ENCODE results near the gene MYBBP1A.
A peak's percentile ranks its signal among the peaks of the same experiment; 100 is the strongest.
"Not testable (repeated sequence)": the region's sequence is repeated elsewhere in the genome, so short reads cannot be mapped to it uniquely, and the experiment has no call there.

MYBBP1A gene

DNA sequence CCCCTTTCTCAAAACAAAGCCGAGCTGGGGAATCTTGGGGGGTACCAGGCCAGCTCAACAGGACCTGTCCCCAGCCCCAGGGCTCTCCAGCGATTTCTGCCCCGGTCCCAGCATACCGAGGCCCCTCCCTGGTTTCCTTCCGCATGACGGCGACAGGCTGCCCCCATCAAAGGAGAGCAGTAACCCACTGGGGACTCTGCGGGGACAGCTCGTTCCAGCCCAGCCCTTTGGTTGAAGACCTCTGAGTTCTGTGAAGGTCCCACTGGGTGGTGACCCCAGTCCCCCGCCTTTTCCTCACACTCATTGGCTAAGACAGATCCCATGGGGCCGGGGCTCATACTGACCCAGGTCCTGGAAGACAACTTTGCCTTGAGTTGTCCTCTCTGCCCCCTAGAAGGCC, 33.2 kb upstream of the MYBBP1A start:
- DNase-seq: no peak

DNA sequence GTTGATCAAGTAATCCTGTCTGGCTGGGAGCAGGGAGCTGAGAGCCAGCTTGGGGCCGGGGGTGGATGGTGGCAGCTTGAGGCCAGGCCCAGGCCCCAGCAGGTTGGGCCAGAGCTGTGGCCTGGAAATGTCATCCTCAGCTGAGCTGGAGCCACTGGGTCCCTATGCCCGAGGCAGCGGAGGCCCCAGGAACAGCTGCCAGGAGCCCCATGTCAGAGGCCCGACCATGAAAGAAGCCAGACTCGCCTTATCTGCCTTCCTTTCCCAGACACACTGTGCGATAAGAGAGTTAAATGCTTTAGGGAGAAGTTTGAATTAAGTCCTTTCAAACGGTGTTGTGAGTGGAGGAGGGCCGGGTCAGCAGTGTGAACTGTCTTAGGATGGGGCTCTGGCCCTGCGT, 32.6 kb upstream of the MYBBP1A start:
- no peak for DNase-seq

DNA sequence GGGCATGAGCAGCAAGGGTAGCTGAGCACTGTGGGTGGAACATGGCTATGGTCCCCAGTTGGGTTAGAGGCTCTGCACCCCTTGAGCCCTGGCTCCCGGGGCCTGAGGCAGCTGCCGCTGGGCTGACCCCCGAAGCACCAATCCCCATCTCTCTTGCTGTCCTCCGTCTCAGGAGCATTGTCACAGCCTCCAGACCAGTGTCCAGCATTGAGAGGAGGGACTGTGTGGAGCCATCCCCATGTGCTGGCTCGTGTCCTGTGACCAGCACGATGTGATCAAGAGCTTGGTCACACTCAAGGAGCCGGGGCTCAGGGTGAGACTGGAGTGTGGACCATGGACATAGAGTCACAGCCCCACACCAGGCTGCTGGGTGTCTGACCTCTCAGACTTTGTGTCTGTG, 32.0 kb upstream of the MYBBP1A start:
- no peak for DNase-seq

DNA sequence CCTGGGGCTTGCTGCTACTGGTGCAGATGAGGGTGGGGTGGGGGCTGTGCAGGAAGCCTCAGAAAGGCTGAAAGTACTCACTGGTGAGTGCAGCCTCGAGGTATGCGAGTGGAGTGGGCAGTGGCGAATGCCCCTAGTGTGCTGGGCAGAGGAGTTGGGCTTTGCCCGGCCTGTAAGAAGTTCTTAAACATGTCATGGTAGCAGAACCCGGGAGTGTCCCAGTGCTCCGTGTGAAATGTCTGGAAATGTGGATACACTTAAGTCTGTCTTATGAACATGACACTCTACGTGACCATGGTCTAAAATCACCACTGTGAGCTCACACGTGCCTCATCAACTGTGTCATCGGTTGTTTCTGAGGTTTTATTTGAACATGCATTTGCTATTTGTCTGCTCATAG, 30.9 kb upstream of the MYBBP1A start:
- DNase-seq: no peak

DNA sequence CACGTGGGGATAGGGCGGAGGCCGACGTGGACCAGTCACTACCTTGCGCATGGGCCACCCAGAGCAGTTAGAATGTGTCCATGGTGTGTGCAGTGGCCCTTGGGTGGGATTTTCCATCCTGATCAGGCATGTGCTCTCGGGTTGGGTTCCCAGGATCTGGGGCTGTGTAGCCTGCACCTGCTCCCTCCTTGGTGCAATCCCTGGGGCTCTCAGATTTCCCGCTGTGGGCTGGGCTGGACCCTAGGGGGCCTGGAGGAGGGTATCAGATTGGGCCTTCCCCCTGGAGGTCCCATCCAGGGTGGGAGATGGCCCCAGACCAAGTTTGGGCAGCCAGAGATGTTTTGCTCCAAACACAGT, 30.4 kb upstream of the MYBBP1A start:
- no peak for DNase-seq

DNA sequence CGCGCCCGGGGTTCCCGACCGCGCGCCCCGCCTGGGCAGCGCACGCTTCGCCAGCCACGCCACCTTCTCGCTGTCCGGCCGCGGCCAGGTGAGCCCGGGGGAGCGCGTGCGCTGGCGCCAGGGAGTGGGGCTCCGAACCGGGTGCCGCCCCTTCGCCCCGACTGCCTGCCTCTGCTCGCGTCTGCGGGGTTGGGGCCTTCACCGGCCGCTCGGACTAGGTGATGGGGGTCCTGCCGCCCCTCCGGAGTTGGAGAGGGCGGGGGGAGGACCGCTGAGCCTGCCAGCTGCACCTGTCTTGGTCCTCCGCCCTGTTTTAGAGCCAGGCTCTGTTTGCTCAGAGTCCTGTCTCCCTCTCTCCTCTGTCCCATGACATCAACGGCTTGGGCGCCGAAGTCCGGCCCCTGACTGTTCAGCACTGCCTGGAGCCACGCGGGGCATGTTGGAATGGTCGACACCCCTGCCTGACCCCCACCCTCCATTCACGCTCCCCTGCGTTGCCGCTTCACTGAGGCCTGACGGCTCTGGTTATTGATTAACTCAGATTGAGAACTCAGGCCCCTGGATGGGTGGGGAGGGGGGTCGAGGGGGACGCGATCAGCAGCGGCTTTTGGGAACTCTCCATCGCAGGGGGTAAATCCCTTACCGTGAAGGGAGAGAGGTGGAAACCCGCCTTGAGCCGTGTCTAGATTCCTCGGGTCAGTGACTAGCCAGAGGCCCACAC, 29.9 kb upstream of the MYBBP1A start:
- DNase-seq: no peak

DNA sequence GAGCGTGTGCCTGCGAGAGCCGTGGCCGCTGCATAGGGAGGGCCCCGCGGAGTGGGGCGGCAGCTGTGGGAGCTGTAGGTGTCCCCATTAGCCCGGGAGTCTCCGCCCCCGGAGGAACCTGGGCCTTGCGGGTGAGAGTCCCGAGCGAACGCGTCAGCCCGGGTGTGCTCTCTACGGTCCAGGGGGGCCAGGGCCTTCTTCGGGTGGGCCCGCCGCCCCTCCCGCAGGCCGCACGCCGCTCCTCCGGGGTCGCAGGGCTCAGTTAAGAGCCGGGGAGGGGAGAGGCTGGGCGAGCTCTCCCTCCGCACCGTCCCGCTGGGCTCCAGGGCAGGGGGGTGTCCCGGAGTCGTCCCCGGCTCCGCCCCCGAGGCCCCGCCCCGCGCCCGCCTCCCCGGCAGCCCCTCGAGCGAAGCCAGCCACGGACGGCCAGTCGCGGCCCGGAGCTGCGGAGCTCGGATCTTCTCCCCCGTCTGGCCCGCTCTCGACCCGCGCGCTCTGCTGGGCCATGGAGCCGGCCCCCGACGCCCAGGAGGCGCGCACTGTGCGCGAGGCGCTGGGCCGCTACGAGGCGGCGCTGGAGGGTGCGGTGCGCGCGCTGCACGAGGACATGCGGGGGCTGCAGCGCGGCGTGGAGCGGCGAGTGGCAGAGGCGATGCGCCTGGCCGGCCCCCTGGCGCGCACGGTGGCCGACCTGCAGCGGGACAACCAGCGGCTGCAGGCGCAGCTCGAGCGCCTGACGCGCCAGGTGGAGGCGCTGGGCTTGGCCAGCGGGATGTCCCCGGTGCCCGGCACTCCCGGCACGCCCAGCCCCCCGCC, 29.1 kb upstream of the MYBBP1A start, which contains the start of gene SMTNL2:
Gene SMTNL2 (plus strand): TSS at position 429 of the 816 bp plus-strand sequence. CDS start 77 bp downstream, at position 506.
- DNase-seq: no peak

DNA sequence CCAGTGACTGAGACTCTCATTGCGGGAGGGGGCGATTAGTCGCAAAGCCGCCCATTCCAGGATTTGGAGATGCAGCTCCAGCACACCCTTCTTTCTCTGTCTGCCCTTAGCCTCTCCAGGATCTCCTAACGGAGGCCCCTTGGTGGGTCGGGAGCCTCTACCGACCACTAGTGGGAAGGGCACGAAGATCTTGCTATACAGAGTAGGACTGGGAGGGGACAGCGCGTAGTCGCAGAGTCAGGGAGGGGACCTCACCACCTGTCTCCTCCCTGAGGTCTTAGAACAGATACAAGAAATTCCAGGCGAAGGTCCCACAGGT, 28.6 kb upstream of the MYBBP1A start:
- no peak for DNase-seq

DNA sequence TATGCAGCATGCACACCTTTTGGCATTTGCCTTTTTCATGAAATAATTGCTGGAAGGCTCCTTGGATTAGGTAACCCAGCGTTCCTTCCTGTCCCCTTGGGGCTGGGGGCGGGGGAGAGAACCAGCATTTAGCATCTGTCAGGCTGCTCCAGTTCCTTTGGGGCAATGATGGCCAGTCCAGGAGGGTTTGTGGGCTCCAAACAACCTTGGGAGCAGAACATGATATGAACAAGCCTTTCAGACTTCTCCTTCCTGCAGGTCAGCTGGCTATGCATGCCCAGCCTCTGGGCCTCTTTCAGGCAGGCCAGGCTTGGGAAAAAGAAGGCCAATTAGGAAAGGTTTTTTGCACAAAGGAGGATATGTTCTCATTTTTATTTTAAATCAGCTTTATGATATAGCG, 28.0 kb upstream of the MYBBP1A start:
- DNase-seq: no peak

DNA sequence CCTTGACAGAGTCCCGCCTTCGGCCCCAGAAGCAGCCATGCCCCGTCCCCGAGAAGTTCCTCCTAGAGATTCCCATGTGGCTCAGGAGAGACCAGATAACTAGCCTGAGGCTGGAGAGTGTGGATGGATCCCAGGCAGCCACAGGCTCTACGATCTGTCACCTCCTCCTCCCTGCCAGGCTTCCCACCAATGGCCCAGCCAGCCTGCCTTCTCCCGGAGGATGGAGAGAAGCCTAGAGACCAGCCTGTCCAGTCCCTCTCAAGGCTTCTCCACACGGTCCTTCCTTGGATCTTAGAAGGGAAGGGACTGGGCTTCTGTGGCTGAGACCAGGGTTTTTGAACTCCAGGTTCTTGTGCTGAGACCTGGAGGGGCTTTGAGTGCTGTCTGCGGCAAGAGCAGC, 27.5 kb upstream of the MYBBP1A start:
- no peak for DNase-seq

DNA sequence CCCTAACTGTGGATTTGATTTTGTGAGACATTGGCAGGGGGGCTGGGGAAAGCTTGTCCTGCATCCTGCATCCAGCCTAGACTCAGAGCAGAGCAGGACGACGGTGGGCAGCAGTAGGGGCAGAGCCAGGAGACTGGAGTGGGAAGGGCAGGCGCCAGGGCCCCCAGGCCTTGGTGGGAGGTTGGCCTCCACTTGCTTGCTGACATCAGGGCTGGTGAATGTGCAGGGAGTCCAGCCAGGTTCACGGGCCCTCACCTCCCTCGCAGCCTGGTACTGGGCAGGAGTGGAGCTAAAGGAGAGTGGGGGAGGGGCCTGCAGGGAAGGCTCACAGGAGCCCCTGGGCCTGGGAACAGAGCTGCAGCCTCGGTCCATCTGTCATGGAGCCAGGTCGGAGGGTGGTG, 26.9 kb upstream of the MYBBP1A start:
- DNase-seq: no peak

DNA sequence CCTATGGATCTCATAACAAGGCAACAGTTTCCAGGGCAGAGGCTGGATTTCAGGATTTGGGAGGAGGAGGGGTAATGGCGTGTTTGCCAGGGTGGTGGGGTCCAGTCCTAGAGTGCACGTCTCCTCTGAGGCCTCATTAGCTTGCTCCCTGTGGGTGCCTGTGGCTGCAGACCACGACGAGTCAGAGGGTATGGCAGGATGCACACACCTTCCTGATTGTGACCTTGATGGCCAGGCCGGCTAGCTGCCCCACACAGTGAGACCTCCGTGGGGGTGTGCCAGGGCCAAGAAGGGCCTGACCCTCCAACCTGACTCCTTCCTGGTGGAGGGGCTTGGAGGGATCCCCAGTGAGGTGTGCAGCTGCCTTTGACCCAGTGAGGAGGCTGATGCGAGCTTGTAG, 25.1 kb upstream of the MYBBP1A start:
- no peak for DNase-seq

DNA sequence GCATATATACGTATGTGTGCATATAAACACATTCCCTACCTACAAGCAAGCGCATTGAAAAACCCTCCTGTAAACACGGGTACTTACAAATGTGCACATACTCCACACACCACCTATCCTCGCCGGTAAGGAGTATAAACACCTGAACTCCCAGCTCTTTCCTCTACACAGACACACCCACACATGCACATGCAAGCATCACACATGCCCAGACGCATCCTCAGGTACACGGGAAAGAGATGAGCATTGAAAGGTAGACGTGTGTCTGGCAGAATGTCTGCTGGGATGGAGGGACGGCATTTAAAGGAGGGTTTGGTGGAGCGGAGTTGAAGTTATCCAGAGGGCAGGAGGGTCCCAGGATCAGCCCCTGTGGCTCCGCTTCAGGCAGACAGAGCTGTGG, 24.5 kb upstream of the MYBBP1A start:
- DNase-seq: no peak

DNA sequence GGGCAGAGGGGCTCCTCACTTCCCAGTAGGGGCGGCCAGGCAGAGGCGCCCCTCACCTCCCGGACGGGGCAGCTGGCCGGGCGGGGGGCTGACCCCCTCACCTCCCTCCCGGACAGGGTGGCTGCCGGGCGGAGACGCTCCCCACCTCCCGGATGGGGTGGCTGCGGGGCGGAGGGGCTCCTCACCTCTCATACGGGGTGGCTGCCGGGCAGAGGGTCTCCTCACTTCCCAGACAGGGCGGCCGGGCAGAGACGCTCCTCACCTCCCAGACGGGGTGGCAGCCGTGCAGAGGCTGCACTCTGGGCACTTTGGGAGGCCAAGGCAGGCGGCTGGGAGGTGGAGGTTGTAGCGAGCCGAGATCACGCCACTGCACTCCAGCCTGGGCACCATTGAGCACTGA, 23.2 kb upstream of the MYBBP1A start:
- DNase-seq: not testable (repeated sequence)

DNA sequence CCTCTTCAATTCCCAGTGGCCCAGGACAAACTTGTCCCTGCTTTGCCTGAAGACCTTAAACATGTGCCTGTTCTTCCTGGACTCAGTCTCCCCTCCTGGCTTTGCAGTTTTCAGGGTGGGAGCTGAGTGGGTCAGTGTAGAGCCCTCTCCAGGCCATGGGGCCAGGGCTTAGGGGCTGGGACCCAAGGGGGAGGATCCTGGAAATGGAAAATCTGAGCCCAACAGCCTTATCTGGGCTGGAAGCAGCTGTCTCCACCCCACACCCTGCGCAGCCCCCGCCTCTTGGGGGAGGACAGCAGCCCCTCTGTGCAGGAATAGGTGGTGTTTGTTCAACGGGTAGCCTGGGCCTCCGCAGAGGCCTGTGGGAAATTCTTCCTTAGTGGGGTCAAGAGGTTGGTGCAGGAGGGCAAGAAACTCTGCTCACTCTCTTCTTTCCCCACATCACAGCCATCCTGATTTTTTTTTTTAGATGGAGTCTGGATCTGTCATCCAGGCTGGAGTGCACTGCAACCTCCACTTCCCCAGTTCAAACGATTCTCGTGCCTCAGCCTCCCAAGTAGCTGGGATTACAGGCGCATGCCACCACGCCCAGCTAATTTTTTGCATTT, 22.3 kb upstream of the MYBBP1A start:
- DNase-seq: no peak

DNA sequence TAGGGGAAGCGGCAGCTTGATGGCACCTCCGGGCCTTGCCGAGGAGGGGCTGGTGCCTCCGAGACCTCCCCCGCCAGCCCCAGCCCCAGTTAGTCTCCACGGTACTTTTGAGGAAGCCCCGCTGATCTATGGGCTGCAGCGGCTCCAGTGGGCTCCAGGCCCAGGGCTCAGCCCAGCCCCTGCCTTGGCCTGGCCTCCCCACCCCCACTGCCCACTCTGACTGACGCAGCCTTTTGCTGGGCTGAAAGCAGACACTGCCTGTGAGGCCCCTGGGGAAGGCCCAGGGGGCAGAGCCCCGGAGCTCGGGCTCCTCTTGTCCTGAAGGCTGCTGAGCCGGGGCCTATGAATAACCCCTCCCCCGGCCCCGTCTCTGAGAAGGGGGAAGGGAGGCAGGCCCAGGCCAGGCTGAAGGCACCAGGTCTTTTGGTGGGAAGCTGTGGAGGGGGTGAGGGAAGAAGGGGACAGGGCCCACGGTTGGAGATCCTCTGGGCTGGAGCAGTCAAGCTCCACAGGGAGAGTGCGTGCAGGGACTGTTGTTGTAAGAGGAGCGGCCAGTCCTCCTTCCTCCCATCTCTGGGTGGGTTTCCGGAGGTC, 21.6 kb upstream of the MYBBP1A start:
- no peak for DNase-seq

DNA sequence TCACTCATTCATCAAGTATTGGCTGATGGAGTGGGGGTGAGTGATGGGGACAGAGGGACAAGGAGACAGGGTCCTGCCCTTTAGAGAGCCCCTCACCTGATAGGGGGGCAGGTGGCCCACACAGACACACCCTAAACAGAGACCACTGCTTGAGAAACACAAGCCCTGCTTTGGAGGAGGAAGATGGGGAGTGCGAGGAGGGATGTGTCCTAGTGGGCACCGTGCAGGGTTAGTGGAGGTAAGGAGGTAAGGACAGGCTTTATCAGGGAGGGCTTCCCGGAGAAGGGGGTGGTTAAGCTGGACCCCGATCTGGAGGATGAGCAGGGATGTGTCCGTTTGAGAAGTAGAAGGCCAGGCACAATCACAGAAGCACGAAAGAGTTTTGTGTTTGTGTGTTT, 21.0 kb upstream of the MYBBP1A start:
- no peak for DNase-seq

DNA sequence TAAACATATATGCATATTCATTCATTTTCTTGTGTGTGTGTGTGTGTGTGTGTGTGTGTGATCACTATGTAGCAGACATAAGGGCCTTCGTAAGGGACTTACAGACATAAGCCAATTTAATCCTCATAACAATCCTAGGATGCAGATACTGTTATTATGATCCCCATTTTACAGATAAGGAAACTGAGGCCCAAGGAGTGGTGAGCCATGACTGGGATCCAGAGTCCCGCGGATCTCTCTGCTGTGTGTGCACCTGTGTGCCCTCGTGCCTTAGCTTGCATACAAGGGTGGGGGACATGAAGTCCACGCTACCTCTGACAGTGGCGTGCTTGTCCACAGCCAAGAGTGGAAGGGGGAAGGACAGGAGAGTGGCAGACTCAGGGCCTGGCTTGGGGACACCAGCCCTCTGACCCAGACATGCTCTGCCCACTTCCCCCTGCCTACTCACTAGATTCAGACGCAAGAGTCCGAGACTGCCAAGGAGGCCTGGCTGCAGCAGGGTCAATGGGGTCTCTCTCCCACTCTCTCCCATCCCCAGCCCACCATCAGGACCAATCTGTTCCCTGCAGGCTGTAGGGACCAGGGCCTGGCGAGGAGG, 19.4 kb upstream of the MYBBP1A start:
- DNase-seq: no peak

DNA sequence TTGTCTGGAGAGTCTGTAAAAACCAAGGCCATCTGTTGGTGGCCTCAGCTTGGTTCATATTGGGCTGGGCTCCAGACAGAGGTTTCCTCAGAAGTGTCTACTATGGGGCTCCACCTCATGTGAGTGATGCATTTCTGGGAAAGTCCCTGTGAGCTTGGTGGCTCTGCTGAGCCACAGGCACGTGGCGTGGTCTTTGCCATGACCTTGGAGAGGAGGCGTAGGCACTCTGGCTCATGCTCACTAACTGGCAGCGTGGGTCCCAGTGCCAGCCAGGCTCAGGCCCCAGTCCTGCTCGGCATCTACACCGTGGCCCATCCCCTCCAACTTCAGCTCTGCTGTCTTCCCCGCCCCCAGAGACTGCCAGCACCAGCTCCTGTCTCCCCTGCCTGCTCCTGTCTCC, 18.5 kb upstream of the MYBBP1A start:
- DNase-seq: no peak

DNA sequence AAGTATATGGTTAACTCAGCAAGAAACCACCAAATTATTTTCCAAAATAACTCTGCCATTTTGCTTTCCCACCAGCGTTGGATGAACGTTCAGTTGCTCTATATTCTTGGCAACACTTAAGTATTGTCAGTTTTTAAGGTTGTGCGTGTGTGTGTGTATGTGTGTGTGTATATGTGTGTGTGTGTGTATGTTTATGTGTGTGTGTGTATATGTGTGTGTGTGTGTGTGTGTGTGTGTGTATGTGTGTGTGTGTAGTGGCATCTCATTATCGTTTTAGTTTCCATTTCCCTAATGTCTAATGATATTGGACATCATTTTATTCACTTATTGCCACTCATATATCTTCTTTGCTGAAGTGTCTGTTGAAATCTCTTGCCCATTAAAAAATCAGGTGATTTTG, 17.9 kb upstream of the MYBBP1A start:
- DNase-seq: no peak

DNA sequence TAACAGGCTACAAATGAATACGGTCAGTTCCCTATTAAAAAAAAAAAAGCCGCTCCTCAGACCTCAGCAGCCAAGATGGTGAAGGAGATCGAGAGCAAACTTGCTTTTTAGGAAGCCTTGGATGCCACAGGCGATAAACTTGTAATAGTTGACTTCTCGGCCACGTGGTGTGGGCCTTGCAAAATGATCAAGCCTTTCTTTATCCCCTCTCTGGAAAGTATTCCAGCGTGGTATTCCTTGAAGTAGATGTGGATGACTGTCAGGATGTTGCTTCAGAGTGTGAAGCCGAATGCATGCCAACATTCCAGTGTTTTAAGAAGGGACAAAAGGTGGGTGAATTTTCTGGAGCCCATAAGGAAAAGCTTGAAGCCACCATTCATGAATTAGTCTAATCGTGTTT, 16.9 kb upstream of the MYBBP1A start:
- DNase-seq: no peak

DNA sequence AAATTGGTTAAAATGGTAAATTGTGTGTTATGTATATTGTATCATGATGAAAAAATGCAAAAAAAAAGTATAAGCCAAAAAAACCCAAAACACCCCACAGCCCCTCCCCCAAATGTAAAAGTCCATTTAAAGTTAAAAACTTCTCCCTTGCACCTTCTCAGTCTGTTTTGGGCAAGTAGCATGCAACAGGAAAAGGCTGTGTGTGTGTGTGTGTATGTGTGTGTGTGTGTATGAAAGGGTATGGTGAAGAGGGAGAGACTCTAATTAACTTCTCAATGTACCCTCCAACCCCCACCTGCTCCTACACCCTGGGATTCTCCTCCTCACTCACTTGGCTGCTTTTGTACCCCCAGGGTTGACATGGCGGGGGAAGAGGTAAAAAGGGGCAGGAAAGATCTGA, 14.4 kb upstream of the MYBBP1A start:
- no peak for DNase-seq

DNA sequence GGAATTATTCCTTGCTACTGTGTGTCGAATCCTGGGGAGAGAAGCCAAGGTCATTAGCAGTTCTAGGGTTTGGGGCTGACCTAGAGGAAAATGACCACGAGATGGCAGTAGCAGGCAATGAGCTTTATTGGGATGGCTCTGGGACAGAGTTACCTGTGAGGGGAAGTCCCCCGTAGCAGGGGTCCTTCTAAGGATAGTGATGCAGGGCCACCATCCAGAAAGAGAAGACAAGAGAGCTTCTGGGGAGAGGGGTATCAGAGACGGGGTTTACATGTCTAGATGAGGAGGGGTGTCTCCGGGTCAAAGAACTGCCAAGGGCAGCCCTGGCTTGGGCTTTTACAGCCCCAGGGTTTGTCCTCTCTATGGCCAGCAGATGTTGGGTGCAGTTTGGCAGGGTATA, 11.6 kb upstream of the MYBBP1A start:
- DNase-seq: peak; percentile 33
